Mucosa of descending colon (tissue), 3 donors: ENCODE data around the gene DCAF17. TPM values are rescaled to one million over a fixed set of nuclear protein-coding genes. Genes with fewer than 3 reads are reported as not detected.

Source experiments
- ATAC-seq: fragments of 200-7000 bp; cut with Tn5 transposase; one replicate; pipeline ENCODE4 v1.9.1; 2020; ENCODE audit warnings: mild to moderate bottlenecking, moderate library complexity
- DNase-seq, 3 donors: peaks; one replicate each; pipeline ENCODE4 v3.0.0-alpha.2; 2020
- H3K36me3 ChIP-seq: fragments of 200-600 bp; one replicate; pipeline ENCODE4 v1.8.0; 2021; ENCODE audit warnings: low read depth, mild to moderate bottlenecking
- H3K4me1 ChIP-seq: fragments of 200-600 bp; one replicate; pipeline ENCODE4 v1.8.0; 2021; ENCODE audit warnings: low read depth, mild to moderate bottlenecking
- H3K4me3 ChIP-seq: fragments of 200-600 bp; one replicate; pipeline ENCODE4 v1.8.0; 2021; ENCODE audit warnings: mild to moderate bottlenecking
- H3K9me3 ChIP-seq: fragments of 200-600 bp; one replicate; pipeline ENCODE4 v1.8.0; 2021; ENCODE audit warnings: mild to moderate bottlenecking
- intact Hi-C, 2 donors: fragments of 100-400 bp; cut with DNase I in 1 of 2; cut with micrococcal nuclease in 1 of 2; formaldehyde crosslinking; loops; one replicate each; pipeline versions ENCODE4 v1.11.0 to v1.11.1; 2022; cut with DNase I, micrococcal nuclease
- total RNA-seq, 3 donors: library from RNA; stranded (reverse); fragmentation: NEBNext Ultra II Directional in 2 of 3; extraction: Animal tissue kit (Norgen Biotek cat#: 25700) in 2 of 3; gene quantifications; one replicate each; pipeline versions ENCODE4 v1.2.1 to v1.2.4, GENCODE V29; 2021 to 2023
- TF ChIP-seq, protein P1 (sequence below): fragments of 200-600 bp; IDR thresholded peaks from one replicate; pipeline ENCODE4 v1.8.0; 2022; ENCODE audit warnings: antibody characterized with exemption, mild to moderate bottlenecking
- donor health status: DM: no; HTN: no; CAD: no; lungs with moderate emphysema.
- donor health status: DM: no; HTN: no; CAD: no.
- donor health status: DM: no; HTN: yes; CAD: no.

Gene DCAF17
- total RNA-seq, 3 donors from 2014 or later: 12.0 to 21.5 (median 14.2) TPM

DNA sequence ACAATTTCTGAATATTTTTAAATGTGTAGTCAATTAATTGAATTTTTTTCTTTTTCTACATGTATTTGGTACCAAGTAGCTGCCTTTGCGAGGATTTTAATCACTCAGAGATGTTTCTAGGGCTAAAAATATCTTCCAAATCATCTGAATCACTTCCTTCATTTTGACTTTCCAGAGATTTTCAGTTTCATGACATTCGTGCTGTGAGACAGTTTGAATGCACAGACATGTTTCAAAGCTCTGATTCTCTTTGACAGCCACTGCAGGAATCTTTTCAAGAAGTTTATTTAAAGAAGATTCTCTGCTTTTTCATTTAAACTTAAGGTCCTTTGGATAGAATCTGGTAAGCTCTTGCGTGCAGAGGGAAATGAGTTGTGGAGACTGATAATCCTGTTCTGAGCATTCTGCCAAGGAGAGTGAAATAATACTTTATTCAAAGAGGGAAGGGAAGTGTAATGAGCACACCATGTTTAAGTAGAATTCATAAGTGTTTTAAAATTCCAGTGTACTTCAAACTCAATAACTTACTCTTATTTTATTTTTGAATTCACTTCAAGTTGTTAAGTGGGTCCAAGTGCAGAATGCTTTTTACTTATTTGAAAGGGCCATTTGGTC lies 97.9 kb downstream of the DCAF17 start:
- Histone ChIP-seq H3K4me1 (no peaks in the 10 kb centered on the region), H3K36me3 (no peaks in the 10 kb centered on the region), H3K9me3 (no peaks in the 10 kb centered on the region), H3K4me3 (no peak overlapping the region)
- TF ChIP-seq, protein P1, sequence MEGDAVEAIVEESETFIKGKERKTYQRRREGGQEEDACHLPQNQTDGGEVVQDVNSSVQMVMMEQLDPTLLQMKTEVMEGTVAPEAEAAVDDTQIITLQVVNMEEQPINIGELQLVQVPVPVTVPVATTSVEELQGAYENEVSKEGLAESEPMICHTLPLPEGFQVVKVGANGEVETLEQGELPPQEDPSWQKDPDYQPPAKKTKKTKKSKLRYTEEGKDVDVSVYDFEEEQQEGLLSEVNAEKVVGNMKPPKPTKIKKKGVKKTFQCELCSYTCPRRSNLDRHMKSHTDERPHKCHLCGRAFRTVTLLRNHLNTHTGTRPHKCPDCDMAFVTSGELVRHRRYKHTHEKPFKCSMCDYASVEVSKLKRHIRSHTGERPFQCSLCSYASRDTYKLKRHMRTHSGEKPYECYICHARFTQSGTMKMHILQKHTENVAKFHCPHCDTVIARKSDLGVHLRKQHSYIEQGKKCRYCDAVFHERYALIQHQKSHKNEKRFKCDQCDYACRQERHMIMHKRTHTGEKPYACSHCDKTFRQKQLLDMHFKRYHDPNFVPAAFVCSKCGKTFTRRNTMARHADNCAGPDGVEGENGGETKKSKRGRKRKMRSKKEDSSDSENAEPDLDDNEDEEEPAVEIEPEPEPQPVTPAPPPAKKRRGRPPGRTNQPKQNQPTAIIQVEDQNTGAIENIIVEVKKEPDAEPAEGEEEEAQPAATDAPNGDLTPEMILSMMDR: no peak
- no peak for ATAC-seq
- intact Hi-C loops: no loop called here
- no peak for DNase-seq

DNA sequence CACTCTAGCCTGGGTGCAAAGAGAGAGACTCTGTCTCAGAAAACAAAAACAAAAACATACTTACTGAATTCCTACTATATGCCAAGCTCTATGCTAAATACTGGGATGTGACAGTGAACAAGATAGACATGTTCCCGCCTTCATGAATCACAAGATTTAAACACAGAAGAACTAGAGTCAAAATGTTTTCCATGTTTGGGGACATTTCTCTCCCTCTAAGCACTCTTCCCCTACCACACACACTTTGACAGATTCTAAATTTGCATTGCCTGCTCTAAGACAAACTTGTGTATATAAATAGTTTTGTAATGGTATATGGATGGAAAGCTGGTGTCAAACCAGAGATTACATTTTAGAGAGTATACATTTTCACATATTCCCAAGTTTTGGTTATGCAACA lies 99.3 kb downstream of the DCAF17 start:
- intact Hi-C loops: no loop called here
- H3K4me1 ChIP-seq: no peaks in the 10 kb centered on the region
- H3K9me3 ChIP-seq: no peaks in the 10 kb centered on the region
- TF ChIP-seq, protein P1: no peak
- DNase-seq (no peak), ATAC-seq (no peak)
- H3K36me3 ChIP-seq: no peaks in the 10 kb centered on the region
- H3K4me3 ChIP-seq: no peak overlapping the region

Other genes with a start within 250 kb of the DCAF17 start
- 10 to 100 TPM; 15.9 to 44.9 (median 20.7) TPM for gene METTL8, start 236 bp upstream of the DCAF17 start, total RNA-seq
- 100 to 1,000 TPM in 1 of 3 donors, 10 to 100 TPM in 2; 24.7 to 103 (median 36.5) TPM for gene CYBRD1, start 88.2 kb downstream of the DCAF17 start, total RNA-seq